Activated CD4-positive, alpha-beta T cell treated with anti-CD3 and anti-CD28 coated beads, Interleukin-2, amount 10 ng/mL, durations not matched to agents 24 days and 14 days (primary cell): ENCODE results near the gene DYNC2H1. TPM values are rescaled to one million over a fixed set of nuclear protein-coding genes. Genes with fewer than 3 reads are reported as not detected.
"Not testable (repeated sequence)": the region's sequence is repeated elsewhere in the genome, so short reads cannot be mapped to it uniquely, and the experiment has no call there.

Source experiments
- DNase-seq: peaks from one replicate; pipeline ENCODE4 v3.0.0; 2022
- H3K27ac Mint-ChIP-seq: one replicate; pipeline ENCODE4 v1.8.0; 2022; ENCODE audit warnings: mild to moderate bottlenecking, mixed read lengths
- H3K27me3 Mint-ChIP-seq: one replicate; pipeline ENCODE4 v1.8.0; 2022; ENCODE audit warnings: mixed read lengths
- H3K36me3 Mint-ChIP-seq: one replicate; pipeline ENCODE4 v1.8.0; 2022; ENCODE audit warnings: low read depth, mild to moderate bottlenecking, mixed read lengths
- H3K4me1 Mint-ChIP-seq: one replicate; pipeline ENCODE4 v1.8.0; 2021; ENCODE audit warnings: mixed read lengths
- H3K4me3 Mint-ChIP-seq: one replicate; pipeline ENCODE4 v1.8.0; 2022; ENCODE audit warnings: mild to moderate bottlenecking, moderate library complexity, mixed read lengths
- H3K9me3 Mint-ChIP-seq: one replicate; pipeline ENCODE4 v1.8.0; 2021; ENCODE audit warnings: mixed read lengths
- intact Hi-C: fragments of 100-400 bp; cut with micrococcal nuclease; formaldehyde crosslinking; loops from one replicate; pipeline ENCODE4 v1.15.1; 2023
- total RNA-seq: library from RNA; stranded (reverse); gene quantifications from 2 replicates; pipeline ENCODE4 v1.2.3, GENCODE V29; 2022

DYNC2H1 gene
- total RNA-seq, 1 donor from 2014 or later = 0.30 TPM

GRCh38 chr11:103338621-103339484 is 229.6 kb downstream of the DYNC2H1 start:
- DNase-seq = no peak
- Mint-ChIP-seq H3K27me3 (no peaks in the 10 kb centered on the region), H3K36me3 (no peaks in the 10 kb centered on the region), H3K9me3 (no peaks in the 10 kb centered on the region), H3K4me3 (no peak overlapping the region), H3K4me1 (no peaks in the 10 kb centered on the region), H3K27ac (no peak overlapping the region)
- intact Hi-C loops = no loop called here

- no peak overlapping the region for H3K27ac Mint-ChIP-seq
- no peaks in the 10 kb centered on the region for H3K36me3 Mint-ChIP-seq
- no peaks in the 10 kb centered on the region for H3K9me3 Mint-ChIP-seq
- no peak overlapping the region for H3K4me3 Mint-ChIP-seq
- no peaks in the 10 kb centered on the region for H3K27me3 Mint-ChIP-seq
- no peaks in the 10 kb centered on the region for H3K4me1 Mint-ChIP-seq
- intact Hi-C loops = no loop called here
- DNase-seq = no peak
Measured at GRCh38 chr11:103339485-103339857, 230.2 kb downstream of the DYNC2H1 start.

GRCh38 chr11:103340956-103341355 is 231.7 kb downstream of the DYNC2H1 start:
- Mint-ChIP-seq H3K4me3 (no peak overlapping the region), H3K9me3 (no peaks in the 10 kb centered on the region), H3K27me3 (no peaks in the 10 kb centered on the region), H3K4me1 (no peaks in the 10 kb centered on the region), H3K27ac (no peak overlapping the region), H3K36me3 (no peaks in the 10 kb centered on the region)
- no peak for DNase-seq
- intact Hi-C loops = no loop called here

DNA sequence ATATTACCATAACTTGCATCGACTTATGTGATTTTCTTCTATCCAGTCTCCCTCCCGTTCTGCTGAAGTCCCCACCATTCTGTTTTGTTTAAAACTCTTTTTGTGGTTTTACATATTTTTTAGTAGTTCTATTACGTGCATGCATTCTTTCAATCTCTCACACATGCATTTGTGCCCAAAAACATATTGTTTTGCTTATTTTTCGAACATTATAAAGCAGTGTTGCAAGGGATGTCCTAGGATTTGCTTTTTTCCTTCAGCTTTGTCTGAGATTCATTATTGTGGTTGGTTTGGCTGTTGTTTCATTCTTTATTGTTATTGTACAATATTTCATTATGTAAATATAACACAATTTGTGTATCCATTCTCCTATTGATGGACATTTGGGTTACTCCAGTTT is 235.7 kb downstream of the DYNC2H1 start:
- intact Hi-C loops = no loop called here
- DNase-seq = no peak
- no peaks in the 10 kb centered on the region for H3K9me3 Mint-ChIP-seq
- no peaks in the 10 kb centered on the region for H3K4me1 Mint-ChIP-seq
- H3K4me3 Mint-ChIP-seq = no peak overlapping the region
- H3K27ac Mint-ChIP-seq = no peak overlapping the region
- no peaks in the 10 kb centered on the region for H3K36me3 Mint-ChIP-seq
- H3K27me3 Mint-ChIP-seq = no peaks in the 10 kb centered on the region

GRCh38 chr11:103349595-103349994 is 240.4 kb downstream of the DYNC2H1 start:
- H3K27ac Mint-ChIP-seq = no peak overlapping the region
- no peaks in the 10 kb centered on the region for H3K27me3 Mint-ChIP-seq
- DNase-seq = no peak

DNA sequence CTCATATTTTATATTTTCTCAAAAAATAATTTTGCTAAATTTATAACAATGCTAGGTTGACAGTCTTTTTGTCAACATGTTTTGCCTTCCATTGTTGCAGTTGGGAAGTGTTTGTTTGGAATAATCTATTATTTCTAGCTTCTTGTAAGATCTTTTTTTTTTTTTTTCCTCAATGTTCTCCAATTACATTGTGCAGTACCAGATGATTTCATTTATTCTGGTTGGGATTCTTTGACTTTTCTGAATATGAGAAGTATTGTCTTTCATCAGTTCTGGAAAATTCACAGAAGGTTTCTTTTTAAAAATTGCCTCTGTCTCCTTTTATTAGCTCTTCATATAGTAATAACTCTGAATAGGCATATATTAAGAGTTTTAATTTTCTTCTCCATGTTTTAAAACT is 245.4 kb downstream of the DYNC2H1 start:
- Mint-ChIP-seq H3K27ac (no peak overlapping the region), H3K36me3 (no peaks in the 10 kb centered on the region), H3K9me3 (no peaks in the 10 kb centered on the region), H3K27me3 (no peaks in the 10 kb centered on the region), H3K4me3 (no peak overlapping the region), H3K4me1 (no peaks in the 10 kb centered on the region)
- intact Hi-C loops = no loop called here
- DNase-seq = no peak

More at GRCh38 chr11:103349595-103349994, 240.4 kb downstream of the DYNC2H1 start:
- Mint-ChIP-seq H3K4me1 (no peaks in the 10 kb centered on the region), H3K4me3 (no peak overlapping the region), H3K36me3 (no peaks in the 10 kb centered on the region), H3K9me3 (no peaks in the 10 kb centered on the region)
- intact Hi-C loops = no loop called here

DNA sequence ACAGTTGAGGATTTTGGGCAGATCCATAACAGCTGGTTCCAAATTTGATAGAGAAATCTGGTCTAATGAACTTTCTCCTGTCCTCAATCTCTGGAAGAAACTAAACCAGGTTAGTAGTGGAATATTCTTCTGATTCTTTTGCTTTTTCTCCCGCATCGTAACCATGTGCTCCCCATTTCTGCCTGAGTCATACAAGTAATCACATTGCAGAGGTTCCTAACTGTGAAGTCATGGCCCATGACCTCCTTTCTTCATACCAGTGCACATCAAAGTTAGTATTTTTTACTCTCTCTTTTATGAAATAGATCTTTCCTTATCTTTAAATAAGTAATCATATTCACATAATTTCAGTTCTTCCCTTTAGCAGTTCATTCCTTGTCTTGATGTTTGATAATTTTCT is 249.0 kb downstream of the DYNC2H1 start:
- Mint-ChIP-seq H3K27me3 (no peaks in the 10 kb centered on the region), H3K4me1 (no peaks in the 10 kb centered on the region), H3K27ac (no peak overlapping the region), H3K9me3 (no peaks in the 10 kb centered on the region), H3K36me3 (no peaks in the 10 kb centered on the region), H3K4me3 (no peak overlapping the region)
- intact Hi-C loops = no loop called here
- no peak for DNase-seq

DNA sequence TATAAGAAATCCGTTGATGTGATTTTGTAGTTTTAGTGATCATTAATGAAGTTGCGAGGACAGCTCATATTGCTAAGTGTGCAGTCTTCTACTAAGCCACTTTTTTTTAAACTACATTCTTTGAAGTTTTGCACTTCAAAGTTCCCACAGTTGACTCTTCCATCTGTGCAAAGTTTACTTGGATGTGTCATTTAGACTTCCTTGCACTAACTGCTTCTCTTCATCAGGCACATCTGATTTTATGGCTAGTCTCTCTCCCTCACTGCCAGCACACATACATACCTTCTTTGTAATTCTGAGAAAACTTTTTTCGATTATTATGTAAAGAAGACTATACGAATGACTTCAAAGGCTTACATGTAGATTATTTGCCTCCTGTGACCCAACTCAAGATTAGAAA is 250.0 kb downstream of the DYNC2H1 start:
- intact Hi-C loops = no loop called here
- no peaks in the 10 kb centered on the region for H3K27me3 Mint-ChIP-seq
- no peaks in the 10 kb centered on the region for H3K9me3 Mint-ChIP-seq
- DNase-seq = no peak
- H3K4me3 Mint-ChIP-seq = no peak overlapping the region
- no peaks in the 10 kb centered on the region for H3K36me3 Mint-ChIP-seq
- no peaks in the 10 kb centered on the region for H3K4me1 Mint-ChIP-seq
- no peak overlapping the region for H3K27ac Mint-ChIP-seq

- no peaks in the 10 kb centered on the region for H3K36me3 Mint-ChIP-seq
- no peak overlapping the region for H3K27ac Mint-ChIP-seq
- DNase-seq = no peak
- no peaks in the 10 kb centered on the region for H3K27me3 Mint-ChIP-seq
- no peaks in the 10 kb centered on the region for H3K4me1 Mint-ChIP-seq
- H3K4me3 Mint-ChIP-seq = no peak overlapping the region
- intact Hi-C loops = no loop called here
- H3K9me3 Mint-ChIP-seq = no peaks in the 10 kb centered on the region
Measured at GRCh38 chr11:103364687-103365086, 255.5 kb downstream of the DYNC2H1 start.

GRCh38 chr11:103367650-103368049 is 258.4 kb downstream of the DYNC2H1 start:
- intact Hi-C loops = no loop called here
- Mint-ChIP-seq H3K27me3 (no peaks in the 10 kb centered on the region), H3K36me3 (no peaks in the 10 kb centered on the region), H3K4me3 (no peak overlapping the region), H3K27ac (no peak overlapping the region), H3K9me3 (no peaks in the 10 kb centered on the region), H3K4me1 (no peaks in the 10 kb centered on the region)
- DNase-seq = no peak

GRCh38 chr11:103368145-103368544 is 258.9 kb downstream of the DYNC2H1 start:
- intact Hi-C loops = no loop called here
- H3K27me3 Mint-ChIP-seq = no peaks in the 10 kb centered on the region
- no peaks in the 10 kb centered on the region for H3K9me3 Mint-ChIP-seq
- H3K4me3 Mint-ChIP-seq = no peak overlapping the region
- no peak for DNase-seq
- no peak overlapping the region for H3K27ac Mint-ChIP-seq
- no peaks in the 10 kb centered on the region for H3K4me1 Mint-ChIP-seq
- no peaks in the 10 kb centered on the region for H3K36me3 Mint-ChIP-seq

DNA sequence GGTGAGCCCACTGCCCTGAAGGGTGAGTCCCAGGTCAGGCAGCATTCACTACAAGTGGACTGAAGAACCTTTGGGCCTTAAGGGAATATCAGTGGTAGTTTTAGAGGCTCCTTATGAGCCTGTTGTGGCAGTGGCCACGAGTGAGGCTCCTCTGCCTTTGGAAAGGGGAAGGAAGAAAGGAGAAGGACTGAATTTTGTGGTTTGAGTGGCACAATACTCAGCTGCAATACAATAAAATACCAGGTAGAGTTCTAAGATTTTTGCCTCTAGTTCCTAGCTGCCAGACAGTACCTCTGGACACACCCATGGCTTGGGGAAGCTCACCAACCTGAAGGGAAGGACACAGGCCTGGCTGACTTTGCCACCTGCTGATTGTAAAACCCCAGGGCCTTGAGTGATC is 260.9 kb downstream of the DYNC2H1 start:
- Mint-ChIP-seq H3K4me1 (no peaks in the 10 kb centered on the region), H3K36me3 (no peaks in the 10 kb centered on the region), H3K9me3 (no peaks in the 10 kb centered on the region), H3K27me3 (no peaks in the 10 kb centered on the region), H3K27ac (no peak overlapping the region), H3K4me3 (no peak overlapping the region)
- intact Hi-C loops = no loop called here
- no peak for DNase-seq

DNA sequence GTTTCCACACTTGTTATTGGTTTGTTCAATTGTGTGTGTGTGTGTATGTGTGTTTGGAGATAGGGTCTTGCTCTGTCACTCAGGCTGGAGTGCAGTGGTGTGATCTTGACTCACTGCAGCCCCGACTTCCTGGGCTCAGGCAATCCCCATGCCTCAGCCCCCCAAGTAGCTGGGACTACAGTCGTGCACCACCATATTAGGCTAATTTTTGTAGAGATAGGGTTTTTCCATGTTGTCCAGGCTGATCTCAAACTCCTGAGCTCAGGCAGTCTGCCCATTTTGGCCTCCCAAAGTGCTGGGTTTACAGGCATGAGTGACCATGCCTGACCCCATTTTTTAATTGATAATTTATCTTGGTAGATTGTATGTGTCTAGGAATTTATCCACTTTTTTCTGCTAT is 263.7 kb downstream of the DYNC2H1 start:
- Mint-ChIP-seq H3K9me3 (no peaks in the 10 kb centered on the region), H3K4me3 (no peak overlapping the region), H3K4me1 (no peaks in the 10 kb centered on the region), H3K36me3 (no peaks in the 10 kb centered on the region), H3K27me3 (no peaks in the 10 kb centered on the region), H3K27ac (no peak overlapping the region)
- intact Hi-C loops = no loop called here
- DNase-seq = no peak

- intact Hi-C loops, DNase-seq, H3K27ac Mint-ChIP-seq, H3K27me3 Mint-ChIP-seq, H3K4me1 Mint-ChIP-seq, H3K36me3 Mint-ChIP-seq, H3K9me3 Mint-ChIP-seq, H3K4me3 Mint-ChIP-seq: not testable (repeated sequence)
Measured at GRCh38 chr11:103374227-103374626, 265.0 kb downstream of the DYNC2H1 start.

- Mint-ChIP-seq H3K27ac (no peak overlapping the region), H3K9me3 (no peaks in the 10 kb centered on the region), H3K4me1 (no peaks in the 10 kb centered on the region), H3K36me3 (no peaks in the 10 kb centered on the region), H3K27me3 (no peaks in the 10 kb centered on the region), H3K4me3 (no peak overlapping the region)
- DNase-seq = no peak
- intact Hi-C loops = no loop called here
Measured at GRCh38 chr11:103378931-103379330, 269.7 kb downstream of the DYNC2H1 start.
